Esophagus (tissue), 2 donors: Measurements from ENCODE around the gene RBL2. TPM values are rescaled to one million over a fixed set of nuclear protein-coding genes. Genes with fewer than 3 reads are reported as not detected.
"Not testable (repeated sequence)": the region's sequence is repeated elsewhere in the genome, so short reads cannot be mapped to it uniquely, and the experiment has no call there.

Experiments used
- H3K27ac ChIP-seq, 2 donors: one replicate each; pipeline ENCODE4 v1.5.1; 2013; ENCODE audit warnings: low read depth in 2 of 2, mild to moderate bottlenecking in 2 of 2, inconsistent platforms in 1 of 2, low read length in 1 of 2, moderate library complexity in 1 of 2
- H3K27me3 ChIP-seq, 2 donors: one replicate each; pipeline ENCODE4 v1.6.1; 2013; ENCODE audit warnings: low read length in 2 of 2, control low read depth in 1 of 2, mild to moderate bottlenecking in 1 of 2; ENCODE audit not compliant: insufficient read depth in 2 of 2, control insufficient read depth in 1 of 2
- H3K36me3 ChIP-seq, 2 donors: one replicate each; pipeline ENCODE4 v1.6.1; 2013; ENCODE audit warnings: low read length in 1 of 2; ENCODE audit not compliant: control insufficient read depth in 2 of 2, insufficient read depth in 2 of 2
- H3K4me1 ChIP-seq, 2 donors: one replicate each; pipeline ENCODE4 v1.6.1; 2013; ENCODE audit warnings: low read length in 1 of 2; ENCODE audit not compliant: control insufficient read depth in 2 of 2, insufficient read depth in 2 of 2
- H3K4me3 ChIP-seq, 2 donors: one replicate each; pipeline ENCODE4 v1.5.1; 2013; ENCODE audit warnings: low read length in 2 of 2, mild to moderate bottlenecking in 2 of 2, low read depth in 1 of 2, moderate library complexity in 1 of 2
- H3K9me3 ChIP-seq, 2 donors: one replicate each; pipeline ENCODE4 v1.6.1; 2013; ENCODE audit warnings: mild to moderate bottlenecking in 2 of 2, low read depth in 1 of 2, low read length in 1 of 2, moderate library complexity in 1 of 2; ENCODE audit not compliant: control insufficient read depth in 2 of 2, insufficient read depth in 1 of 2
- WGBS, 2 donors: extraction: QIAGEN DNeasy Blood & Tissue Kit; methylation state at CpG; one replicate each; pipeline ENCODE4 v1.1.7; 2013; 5-methylcytosine and 5-hydroxymethylcytosine counted together
- polyA plus RNA-seq, 2 donors: library from polyadenylated mRNA; stranded (reverse); fragments of 200-250 nt; gene quantifications; one replicate each; pipeline ENCODE4 v1.2.3, GENCODE V29; 2013
- donor health status: healthy with polysubstance abuse.
- donor health status: Bipolar disorder and iron deficiency.

The RBL2 gene
- polyA plus RNA-seq, 2 donors, result 24.3 to 26.9 TPM

- Histone ChIP-seq H3K27ac (no peak overlapping the region), H3K4me1 (peaks cover 0 to 3% of the 10 kb centered on the region in 2 donors), H3K27me3 (no peaks in the 10 kb centered on the region), H3K36me3 (no peaks in the 10 kb centered on the region), H3K4me3 (no peak overlapping the region), H3K9me3 (no peaks in the 10 kb centered on the region)
- 83 to 94% methylated on average over 15 of the region's 15 CpGs for WGBS, 2 donors
Measured at GRCh38 chr16:53523971-53524548, 89.8 kb downstream of the RBL2 start.

GRCh38 chr16:53528797-53529196 lies 94.5 kb downstream of the RBL2 start:
- Histone ChIP-seq H3K4me1 (no peaks in the 10 kb centered on the region), H3K27ac (no peak overlapping the region), H3K27me3 (no peaks in the 10 kb centered on the region), H3K9me3 (peaks cover 0 to 3% of the 10 kb centered on the region in 2 donors), H3K4me3 (no peak overlapping the region), H3K36me3 (no peaks in the 10 kb centered on the region)
- 92 to 93% methylated on average over 6 of the region's 6 CpGs for WGBS, 2 donors

GRCh38 chr16:53529513-53529912 lies 95.2 kb downstream of the RBL2 start:
- H3K4me3 ChIP-seq, result no peak overlapping the region
- no peaks in the 10 kb centered on the region for H3K36me3 ChIP-seq
- no peaks in the 10 kb centered on the region for H3K27me3 ChIP-seq
- 70 to 86% methylated on average over 14 of the region's 14 CpGs for WGBS, 2 donors
- no peaks in the 10 kb centered on the region for H3K4me1 ChIP-seq
- no peak overlapping the region for H3K27ac ChIP-seq
- peaks cover 0 to 3% of the 10 kb centered on the region in 2 donors for H3K9me3 ChIP-seq

- Histone ChIP-seq H3K4me3 (no peak overlapping the region), H3K9me3 (peaks cover 0 to 3% of the 10 kb centered on the region in 2 donors), H3K36me3 (no peaks in the 10 kb centered on the region), H3K4me1 (no peaks in the 10 kb centered on the region), H3K27me3 (no peaks in the 10 kb centered on the region), H3K27ac (no peak overlapping the region)
- 63 to 69% methylated on average over 10 of the region's 10 CpGs for WGBS, 2 donors
Measured at GRCh38 chr16:53530046-53530445, 95.8 kb downstream of the RBL2 start.

- no peaks in the 10 kb centered on the region for H3K36me3 ChIP-seq
- no peak overlapping the region for H3K4me3 ChIP-seq
- no peaks in the 10 kb centered on the region for H3K4me1 ChIP-seq
- no peaks in the 10 kb centered on the region for H3K27me3 ChIP-seq
- peaks cover 0 to 3% of the 10 kb centered on the region in 2 donors for H3K9me3 ChIP-seq
- WGBS, 2 donors, result 61 to 64% methylated on average over 1 of the region's 1 CpG
- H3K27ac ChIP-seq, result no peak overlapping the region
Measured at GRCh38 chr16:53530741-53531140, 96.5 kb downstream of the RBL2 start.

- no peaks in the 10 kb centered on the region for H3K4me1 ChIP-seq
- no peak overlapping the region for H3K27ac ChIP-seq
- H3K9me3 ChIP-seq, result peaks cover 0 to 3% of the 10 kb centered on the region in 2 donors
- H3K36me3 ChIP-seq, result no peaks in the 10 kb centered on the region
- H3K4me3 ChIP-seq, result no peak overlapping the region
- WGBS, 2 donors, result 82 to 83% methylated on average over 2 of the region's 2 CpGs
- no peaks in the 10 kb centered on the region for H3K27me3 ChIP-seq
Measured at GRCh38 chr16:53534206-53534605, 99.9 kb downstream of the RBL2 start.

- 82 to 88% methylated on average over 5 of the region's 5 CpGs for WGBS, 2 donors
- Histone ChIP-seq H3K9me3 (no peaks in the 10 kb centered on the region), H3K4me3 (no peak overlapping the region)
Measured at GRCh38 chr16:53537626-53538025, 103.4 kb downstream of the RBL2 start.

GRCh38 chr16:53539346-53539745 lies 105.1 kb downstream of the RBL2 start:
- H3K9me3 ChIP-seq, result not testable (repeated sequence)

More at GRCh38 chr16:53537626-53538025, 103.4 kb downstream of the RBL2 start:
- H3K36me3 ChIP-seq, result no peaks in the 10 kb centered on the region
- H3K27me3 ChIP-seq, result no peaks in the 10 kb centered on the region
- peaks cover 0 to 4% of the 10 kb centered on the region in 2 donors for H3K4me1 ChIP-seq
- H3K27ac ChIP-seq, result no peak overlapping the region

GRCh38 chr16:53539759-53540718 lies 105.8 kb downstream of the RBL2 start:
- H3K27me3 ChIP-seq, H3K36me3 ChIP-seq: not testable (repeated sequence)
- WGBS, 2 donors, result 75 to 79% methylated on average over 13 of the region's 13 CpGs

More at GRCh38 chr16:53539346-53539745, 105.1 kb downstream of the RBL2 start:
- H3K27me3 ChIP-seq, H3K4me3 ChIP-seq, H3K4me1 ChIP-seq, H3K36me3 ChIP-seq, H3K27ac ChIP-seq: not testable (repeated sequence)
- 89 to 93% methylated on average over 6 to 24 of the region's 27 CpGs for WGBS, 2 donors

More at GRCh38 chr16:53539759-53540718, 105.8 kb downstream of the RBL2 start:
- H3K27ac ChIP-seq, H3K9me3 ChIP-seq, H3K4me3 ChIP-seq, H3K4me1 ChIP-seq: not testable (repeated sequence)
